HepG2 (cell line): ENCODE data around the gene SND1. TPM values are rescaled to one million over a fixed set of nuclear protein-coding genes. Genes with fewer than 3 reads are reported as not detected.

Experiments used
- ATAC-seq: fragments of 200-7000 bp; cut with Tn5 transposase; 3 replicates; pipeline ENCODE4 v1.9.1; 2020; ENCODE audit warnings: mild to moderate bottlenecking, moderate library complexity
- BruUV-seq: library from RNA; stranded (reverse); fragments of 400-500 nt; replicated peaks from 2 replicates; lab custom pipeline; 2021; lab: Mats Ljungman, UMichigan
- CTCF ChIA-PET: fragments of 300-600 bp; formaldehyde crosslinking; extraction: SDS; loops from one replicate; lab custom pipeline; 2021; ENCODE audit warnings: low total read pairs, inconsistent platforms, low intra/inter-chr PET ratio; lab: Yijun Ruan, JAX
- POLR2A ChIA-PET: fragments of 350-600 bp; sonication (Branson Sonifier 250); formaldehyde crosslinking; loops from one replicate; lab custom pipeline; 2020; ENCODE audit warnings: antibody characterized with exemption, inconsistent platforms; lab: Yijun Ruan, JAX
- DNase-seq: peaks from one replicate; pipeline ENCODE4 v3.0.0-alpha.2; 2015; ENCODE audit warnings: low spot score
- FAIRE-seq: peaks from 3 replicates; lab custom pipeline; 2011; peaks lifted over from hg19 to GRCh38; lab: Jason Lieb, UNC
- H2AFZ ChIP-seq: one replicate; pipeline ENCODE4 v1.6.1; 2011; ENCODE audit warnings: low read length, inconsistent platforms
- H3K27ac ChIP-seq: fragments of 300-600 bp; 3 replicates; pipeline ENCODE4 v1.8.0; 2011; ENCODE audit warnings: mixed run types, mild to moderate bottlenecking, mixed read lengths, low read length, inconsistent platforms; ENCODE audit not compliant: insufficient read depth; ENCODE audit errors: extremely low read length
- H3K27me3 ChIP-seq, 2 experiments: fragments of 200-600 bp in 1 of 2; 2 replicates in 1 of 2; 3 replicates in 1 of 2; pipeline versions ENCODE4 v1.6.0 to v1.8.0; 2011; ENCODE audit warnings: low read length in 2 of 2, mild to moderate bottlenecking in 2 of 2, moderate library complexity in 2 of 2, inconsistent platforms in 1 of 2; ENCODE audit not compliant: insufficient read depth in 2 of 2, control insufficient read depth in 1 of 2
- H3K36me3 ChIP-seq, 2 experiments: fragments of 200-600 bp in 1 of 2; replicated peaks in 1 of 2; 2 replicates in 1 of 2; 3 replicates in 1 of 2; pipeline versions ENCODE4 v1.5.1 to v1.8.0; 2011; ENCODE audit warnings: low read length in 2 of 2, inconsistent platforms in 1 of 2; ENCODE audit not compliant: insufficient read depth in 2 of 2, control insufficient read depth in 1 of 2
- H3K4me1 ChIP-seq: 2 replicates; pipeline ENCODE4 v1.5.1; 2012; ENCODE audit warnings: low read length, inconsistent platforms; ENCODE audit not compliant: insufficient read depth
- H3K4me2 ChIP-seq: 2 replicates; pipeline ENCODE4 v1.6.0; 2011; ENCODE audit warnings: low read depth, low read length, inconsistent platforms
- H3K4me3 ChIP-seq, 3 experiments: fragments of 200-600 bp in 1 of 3; sonication (generic), shearing (Covaris generic) in 1 of 3; replicated peaks in 1 of 3; 2 replicates each; pipeline ENCODE4 v1.5.1; 2011 to 2016; ENCODE audit warnings: low read length in 3 of 3, inconsistent platforms in 2 of 3, low read depth in 2 of 3, mild to moderate bottlenecking in 2 of 3, control low read depth in 1 of 3, mixed read lengths in 1 of 3; ENCODE audit not compliant: insufficient read depth in 1 of 3
- H3K79me2 ChIP-seq: one replicate; pipeline ENCODE4 v1.6.1; 2011; ENCODE audit warnings: low read length, inconsistent platforms; ENCODE audit not compliant: insufficient read depth
- H3K9ac ChIP-seq: 2 replicates; pipeline ENCODE4 v1.6.0; 2011; ENCODE audit warnings: mild to moderate bottlenecking, low read depth, low read length, inconsistent platforms; ENCODE audit not compliant: insufficient read depth
- H3K9me3 ChIP-seq: 2 replicates; pipeline ENCODE4 v1.5.1; 2012; ENCODE audit warnings: mild to moderate bottlenecking, low read length
- H4K20me1 ChIP-seq: 2 replicates; pipeline ENCODE4 v1.6.0; 2011; ENCODE audit warnings: inconsistent platforms, mild to moderate bottlenecking, low read length, moderate library complexity; ENCODE audit not compliant: insufficient read depth
- AGO2 ChIP-seq: fragments of 200-400 bp; formaldehyde crosslinking; optimal IDR thresholded peaks from 2 replicates; pipeline ENCODE3; 2017; ENCODE audit warnings: mild to moderate bottlenecking, low read depth, low read length, moderate library complexity
- IKZF1 ChIP-seq: fragments of 450-650 bp; IDR thresholded peaks from 2 replicates; pipeline ENCODE4 v1.7.1; 2016
- KLF16 ChIP-seq, 2 experiments: sonication (generic) in 1 of 2; formaldehyde crosslinking in 1 of 2; IDR thresholded peaks; 2 replicates each; pipeline versions ENCODE4 v1.6.1 to v1.8.0; 2016 to 2023; ENCODE audit warnings: missing genetic modification reagents in 2 of 2, missing compliant biosample characterization in 1 of 2
- MZF1 ChIP-seq: sonication (generic); formaldehyde crosslinking; IDR thresholded peaks from 2 replicates; pipeline ENCODE4 v1.8.1; 2023; ENCODE audit warnings: mild to moderate bottlenecking, missing genetic modification reagents, borderline replicate concordance
- NR2C2 ChIP-seq: sonication (generic); formaldehyde crosslinking; IDR thresholded peaks from 2 replicates; pipeline ENCODE4 v1.4.0; 2020; ENCODE audit warnings: missing genetic modification reagents, mild to moderate bottlenecking, moderate library complexity, borderline replicate concordance
- PAXIP1 ChIP-seq: sonication (generic); formaldehyde crosslinking; conservative IDR thresholded peaks from 2 replicates; pipeline ENCODE4 v1.4.0; 2020; ENCODE audit warnings: mild to moderate bottlenecking, missing genetic modification reagents, moderate library complexity
- PBX3 ChIP-seq: sonication (generic); formaldehyde crosslinking; IDR thresholded peaks from 2 replicates; pipeline ENCODE4 v1.8.1; 2023; ENCODE audit warnings: missing genetic modification reagents, inconsistent platforms, borderline replicate concordance
- RXRB ChIP-seq: IDR thresholded peaks from 2 replicates; pipeline ENCODE4 v1.6.1; 2016; ENCODE audit warnings: borderline replicate concordance, missing genetic modification reagents, missing compliant biosample characterization
- SIN3A ChIP-seq: IDR thresholded peaks from 2 replicates; pipeline ENCODE4 v1.6.1; 2011; ENCODE audit warnings: low read depth, mild to moderate bottlenecking, control low read depth, low read length, borderline replicate concordance
- ZBTB33 ChIP-seq: sonication (generic); formaldehyde crosslinking; IDR thresholded peaks from 2 replicates; pipeline ENCODE4 v1.4.0; 2020; ENCODE audit warnings: missing genetic modification reagents
- ZNF205 ChIP-seq: IDR thresholded peaks from 2 replicates; pipeline ENCODE4 v1.6.1; 2018; ENCODE audit warnings: missing biosample characterization, missing genetic modification reagents
- ZNF547 ChIP-seq: sonication (generic); formaldehyde crosslinking; IDR thresholded peaks from 2 replicates; pipeline ENCODE4 v1.5.1; 2020; ENCODE audit warnings: mild to moderate bottlenecking, missing genetic modification reagents
- ZNF564 ChIP-seq: sonication (generic); formaldehyde crosslinking; IDR thresholded peaks from 2 replicates; pipeline ENCODE4 v1.8.1; 2023; ENCODE audit warnings: mild to moderate bottlenecking, missing genetic modification reagents
- ZNF670 ChIP-seq: sonication (generic); formaldehyde crosslinking; IDR thresholded peaks from 2 replicates; pipeline ENCODE4 v1.8.0; 2022; ENCODE audit warnings: mild to moderate bottlenecking, missing genetic modification reagents, borderline replicate concordance
- ZNF850 ChIP-seq: sonication (generic); formaldehyde crosslinking; conservative IDR thresholded peaks from 2 replicates; pipeline ENCODE4 v1.9.0; 2021; ENCODE audit warnings: mild to moderate bottlenecking, missing genetic modification reagents
- WGBS: methylation state at CpG from one replicate; pipeline ENCODE4 v1.1.6; 2017; ENCODE audit warnings: low lambda C conversion rate; 5-methylcytosine and 5-hydroxymethylcytosine counted together
- in situ Hi-C: cut with HindIII; loops from 2 replicates; pipeline ENCODE4 v1.10.0; 2017; ENCODE audit warnings: low pct_unique_long_range_greater_than_20kb; ENCODE audit not compliant: extremely low pct_ligation_motif_present
- intact Hi-C: fragments of 100-400 bp; cut with micrococcal nuclease; formaldehyde crosslinking; loops from one replicate; pipeline ENCODE4 v1.10.0; 2022; ENCODE audit not compliant: unreplicated experiment
- polyA plus RNA-seq, 8 experiments: library from polyadenylated mRNA; depleted of rRNA in 3 of 8; stranded (reverse) in 7 of 8; unstranded in 1 of 8; fragments of >200 nt; fragmentation: Illumina TruSeq in 4 of 8; extraction: Trizol in 4 of 8; gene quantifications; 2 replicates each; pipeline versions ENCODE4 v1.2.1 to v1.2.3, GENCODE V29; 2011 to 2016; ENCODE audit warnings: low read depth in 4 of 8, missing spikeins in 1 of 8, mixed read lengths in 1 of 8; ENCODE audit not compliant: insufficient read depth in 1 of 8
- total RNA-seq, 5 experiments: library from RNA; depleted of rRNA; stranded (reverse); fragments of >200 nt; fragmentation: Illumina TruSeq; extraction: Trizol; gene quantifications; 2 replicates each; pipeline ENCODE4 v1.2.3, GENCODE V29; 2016; ENCODE audit warnings: low read depth in 1 of 5
- TF ChIP-seq, protein P1 (sequence below): sonication (generic); formaldehyde crosslinking; IDR thresholded peaks from 2 replicates; pipeline ENCODE4 v1.4.0; 2020; ENCODE audit warnings: missing genetic modification reagents, borderline replicate concordance

Gene SND1
- total and polyA plus RNA-seq, 2 of the 13 experiments (the other 11 are each of a cell fraction or from before 2014, with no cell fraction given), result 110 to 182 TPM

DNA sequence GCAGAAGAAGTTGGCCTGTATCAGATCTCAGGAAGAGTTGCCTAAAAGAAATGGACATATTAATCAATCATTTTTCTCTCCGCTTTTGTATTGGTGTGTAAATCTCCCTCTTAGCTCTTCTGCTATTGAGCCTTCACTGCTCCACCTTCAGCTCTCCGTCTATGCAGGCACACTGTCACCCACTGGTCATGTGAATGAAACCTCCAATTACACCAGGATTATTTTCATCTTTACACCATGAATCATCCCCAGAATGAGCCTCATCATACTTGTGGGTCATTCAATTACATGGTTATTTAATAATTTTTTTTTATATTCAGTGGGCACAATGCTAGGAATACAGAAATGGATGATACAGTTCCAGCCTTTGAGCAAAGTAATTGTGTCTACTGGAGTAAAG, 286.6 kb downstream of the SND1 start:
- Histone ChIP-seq H3K27me3 (no peaks in the 10 kb centered on the region), H4K20me1 (no peaks in the 10 kb centered on the region; the same call in 1 of the 2 replicates), H3K9ac (no peak overlapping the region), H3K4me3 (no peak overlapping the region), H3K9me3 (no peaks in the 10 kb centered on the region), H3K79me2 (no peaks in the 10 kb centered on the region), H2AFZ (no peak overlapping the region), H3K36me3 (peaks cover 8 to 70% of the 10 kb centered on the region in 2 experiments), H3K4me1 (no peaks in the 10 kb centered on the region), H3K4me2 (no peak overlapping the region), H3K27ac (no peak overlapping the region)
- FAIRE-seq (no peak), DNase-seq (no peak), ATAC-seq (no peak)
- TF ChIP-seq IKZF1 (no peak), ZBTB33 (CRISPR knock-in tag) (no peak), ZNF205 (CRISPR knock-in tag) (no peak), ZNF850 (CRISPR knock-in tag) (no peak), SIN3A (no peak), ZNF547 (CRISPR knock-in tag) (no peak), ZNF564 (CRISPR knock-in tag) (no peak), ZNF670 (no peak), MZF1 (CRISPR knock-in tag) (no peak), PBX3 (CRISPR knock-in tag) (no peak), RXRB (CRISPR knock-in tag) (no peak), AGO2 (no peak), KLF16 (CRISPR knock-in tag; IDR thresholded peaks at IDR 0.05) (no peak), PAXIP1 (CRISPR knock-in tag) (no peak), NR2C2 (CRISPR knock-in tag) (no peak)
- TF ChIP-seq, protein P1, sequence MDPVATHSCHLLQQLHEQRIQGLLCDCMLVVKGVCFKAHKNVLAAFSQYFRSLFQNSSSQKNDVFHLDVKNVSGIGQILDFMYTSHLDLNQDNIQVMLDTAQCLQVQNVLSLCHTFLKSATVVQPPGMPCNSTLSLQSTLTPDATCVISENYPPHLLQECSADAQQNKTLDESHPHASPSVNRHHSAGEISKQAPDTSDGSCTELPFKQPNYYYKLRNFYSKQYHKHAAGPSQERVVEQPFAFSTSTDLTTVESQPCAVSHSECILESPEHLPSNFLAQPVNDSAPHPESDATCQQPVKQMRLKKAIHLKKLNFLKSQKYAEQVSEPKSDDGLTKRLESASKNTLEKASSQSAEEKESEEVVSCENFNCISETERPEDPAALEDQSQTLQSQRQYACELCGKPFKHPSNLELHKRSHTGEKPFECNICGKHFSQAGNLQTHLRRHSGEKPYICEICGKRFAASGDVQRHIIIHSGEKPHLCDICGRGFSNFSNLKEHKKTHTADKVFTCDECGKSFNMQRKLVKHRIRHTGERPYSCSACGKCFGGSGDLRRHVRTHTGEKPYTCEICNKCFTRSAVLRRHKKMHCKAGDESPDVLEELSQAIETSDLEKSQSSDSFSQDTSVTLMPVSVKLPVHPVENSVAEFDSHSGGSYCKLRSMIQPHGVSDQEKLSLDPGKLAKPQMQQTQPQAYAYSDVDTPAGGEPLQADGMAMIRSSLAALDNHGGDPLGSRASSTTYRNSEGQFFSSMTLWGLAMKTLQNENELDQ (CRISPR knock-in tag), result no peak
- 96% methylated on average over 2 of the region's 2 CpGs for WGBS
- ChIA-PET CTCF (no interaction called here), POLR2A (no interaction called here)
- in situ Hi-C loops (no loop called here), intact Hi-C loops (no loop called here)
- BruUV-seq, result no TSS peak
